NCI-H187 treated with DMSO at 0.1 percent for 48 hours (cell line): ENCODE data around the gene MTCL1.

Experiments used
- DNase-seq: peaks from one replicate; lab custom pipeline; 2025; lab: John Stamatoyannopoulos, UW

Gene MTCL1

DNA sequence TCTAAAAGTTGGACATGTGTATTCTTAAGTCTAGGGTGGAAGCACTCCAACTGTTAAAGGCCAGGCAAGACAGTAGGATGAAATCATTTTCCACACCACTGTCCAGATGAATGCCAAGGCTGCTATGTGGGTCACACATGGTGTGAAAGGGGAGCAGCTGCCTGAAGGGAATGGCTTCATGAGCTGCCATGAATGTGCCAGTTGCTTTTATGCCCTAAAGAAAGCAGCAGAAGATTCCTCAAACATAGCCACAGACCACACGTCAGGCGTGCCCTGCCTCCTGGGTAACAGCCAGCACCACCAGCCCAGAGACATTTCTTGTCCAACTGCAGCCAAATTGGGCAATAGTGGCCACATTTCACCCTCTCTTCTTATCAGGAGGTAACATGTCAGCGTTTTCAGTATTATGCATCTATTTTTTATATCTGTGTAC lies 130.2 kb downstream of the MTCL1 start:
- DNase-seq = no peak

DNA sequence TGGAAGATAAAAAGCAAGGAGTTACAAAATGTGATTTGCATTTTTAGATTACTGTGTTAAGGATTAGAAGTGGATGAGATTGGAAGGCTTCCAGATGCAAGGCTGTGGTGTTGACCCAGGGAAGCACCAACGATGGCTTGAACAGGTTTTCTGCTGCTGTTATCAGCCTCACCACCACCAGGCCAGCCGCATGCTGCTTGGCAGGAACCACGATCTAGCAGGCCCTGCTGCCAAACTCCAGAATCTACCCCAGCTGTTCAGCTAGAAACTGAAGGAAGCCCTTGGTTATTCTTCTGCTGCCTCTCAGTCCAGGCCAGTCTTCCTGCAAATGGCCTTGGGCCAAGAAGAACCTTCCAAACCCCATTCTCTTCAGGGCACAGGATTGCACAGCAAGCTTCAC lies 133.9 kb downstream of the MTCL1 start:
- DNase-seq = no peak

DNA sequence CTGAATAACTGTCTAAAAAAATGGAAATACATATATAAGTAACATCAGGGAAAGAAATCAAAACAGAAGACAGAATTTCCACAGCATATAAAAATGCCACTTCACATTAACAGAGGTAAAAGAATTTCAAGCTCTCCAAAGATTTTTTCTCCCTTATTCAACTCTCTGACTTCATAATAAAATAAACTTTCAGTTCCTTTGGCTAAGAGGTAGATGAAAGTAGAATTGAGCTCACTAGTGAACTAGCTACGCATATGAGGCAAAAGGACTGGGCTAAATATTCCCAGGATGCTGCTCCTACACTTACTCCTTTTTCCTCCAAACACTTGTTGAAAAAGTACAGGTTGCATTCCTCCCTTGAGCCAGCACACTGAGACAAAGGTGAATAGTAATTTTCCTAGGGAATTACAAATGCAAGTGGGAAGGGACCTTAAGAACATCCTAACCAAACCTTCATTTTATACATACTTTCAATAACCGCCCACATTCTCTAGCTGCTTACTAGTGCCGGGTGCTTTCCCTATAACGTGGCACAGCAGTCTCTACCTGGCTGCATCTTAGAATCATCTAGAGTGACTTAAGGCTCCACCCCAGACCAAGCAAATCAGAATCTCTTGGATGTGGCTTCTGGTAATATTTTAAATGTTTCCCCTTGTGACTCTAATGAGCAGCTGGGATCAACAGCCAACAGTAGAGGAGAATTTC lies 136.6 kb downstream of the MTCL1 start:
- DNase-seq = no peak

DNA sequence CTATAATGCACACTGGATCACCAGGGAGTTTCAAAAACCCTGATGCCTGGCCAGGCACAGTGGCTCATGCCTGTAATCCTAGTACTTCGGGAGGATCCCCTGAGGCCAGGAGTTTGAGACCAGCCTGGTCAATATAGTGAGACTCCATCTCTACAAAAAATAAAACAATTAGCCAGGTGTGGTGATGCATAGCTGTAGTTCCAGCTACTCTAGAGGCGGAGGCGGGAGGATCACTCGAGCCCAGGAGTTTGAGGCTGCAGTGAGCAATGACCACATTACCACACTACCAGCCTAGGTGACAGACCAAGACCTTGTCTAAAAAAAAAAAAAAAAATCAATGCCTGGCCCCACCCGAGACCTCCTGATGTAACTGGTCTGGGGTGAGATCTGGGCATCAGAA lies 137.2 kb downstream of the MTCL1 start:
- no peak for DNase-seq

DNA sequence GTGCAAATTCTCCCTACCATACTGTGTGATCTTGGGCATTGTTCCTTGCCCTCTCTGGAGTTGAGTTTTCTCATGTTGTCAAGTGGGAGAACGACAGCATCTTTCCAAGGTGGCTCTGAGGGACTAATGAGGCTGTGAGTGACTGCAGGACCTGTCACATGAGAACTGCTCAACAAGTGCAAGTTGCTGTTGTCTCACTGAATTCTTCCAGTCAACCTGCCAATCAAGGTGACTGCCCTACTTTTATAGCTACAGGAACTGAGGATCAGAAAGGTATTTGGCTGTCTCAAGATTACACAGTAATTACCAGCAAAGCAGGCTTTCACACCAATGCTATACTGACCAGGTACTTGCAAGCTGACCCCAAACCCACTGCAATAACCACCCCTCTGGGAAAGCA lies 137.6 kb downstream of the MTCL1 start:
- no peak for DNase-seq

DNA sequence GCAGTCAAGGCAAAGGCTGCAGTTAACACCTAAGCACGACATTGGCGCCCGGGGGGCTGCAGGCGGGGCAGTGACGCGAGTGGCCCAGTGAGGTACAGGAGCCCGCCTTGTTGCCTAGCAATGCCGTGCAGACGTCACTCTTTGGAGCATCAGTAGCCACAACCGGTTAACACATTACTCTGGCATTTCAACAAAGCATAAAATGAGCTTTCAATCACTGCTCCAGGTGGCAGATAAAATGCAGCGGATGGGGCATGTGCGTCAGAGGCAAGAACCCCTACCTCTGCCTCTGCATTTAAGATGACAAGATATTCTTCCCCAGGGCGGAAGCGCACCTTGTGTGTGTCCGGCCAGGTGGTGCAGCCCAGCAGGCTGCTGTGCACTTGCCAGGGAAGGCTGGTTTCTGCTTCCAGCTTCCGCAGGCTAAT lies 139.4 kb downstream of the MTCL1 start:
- no peak for DNase-seq

DNA sequence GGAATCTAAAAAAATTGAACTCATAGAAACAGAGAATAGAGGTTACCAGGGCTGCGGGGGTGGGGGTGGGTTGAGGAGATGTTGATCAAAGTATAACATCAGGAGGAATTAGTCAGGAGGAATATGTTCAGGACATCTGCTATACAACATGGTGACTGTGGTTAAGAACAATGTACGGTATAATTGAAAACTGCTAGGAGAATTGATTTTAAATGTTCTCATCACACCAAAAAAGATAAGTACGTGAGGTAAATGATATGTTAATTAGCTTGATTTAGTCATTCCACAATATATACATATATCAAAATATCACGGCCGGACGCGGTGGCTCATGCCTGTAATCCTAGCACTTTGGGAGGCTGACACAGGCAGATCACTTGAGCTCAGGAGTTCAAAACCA lies 140.2 kb downstream of the MTCL1 start:
- no peak for DNase-seq

DNA sequence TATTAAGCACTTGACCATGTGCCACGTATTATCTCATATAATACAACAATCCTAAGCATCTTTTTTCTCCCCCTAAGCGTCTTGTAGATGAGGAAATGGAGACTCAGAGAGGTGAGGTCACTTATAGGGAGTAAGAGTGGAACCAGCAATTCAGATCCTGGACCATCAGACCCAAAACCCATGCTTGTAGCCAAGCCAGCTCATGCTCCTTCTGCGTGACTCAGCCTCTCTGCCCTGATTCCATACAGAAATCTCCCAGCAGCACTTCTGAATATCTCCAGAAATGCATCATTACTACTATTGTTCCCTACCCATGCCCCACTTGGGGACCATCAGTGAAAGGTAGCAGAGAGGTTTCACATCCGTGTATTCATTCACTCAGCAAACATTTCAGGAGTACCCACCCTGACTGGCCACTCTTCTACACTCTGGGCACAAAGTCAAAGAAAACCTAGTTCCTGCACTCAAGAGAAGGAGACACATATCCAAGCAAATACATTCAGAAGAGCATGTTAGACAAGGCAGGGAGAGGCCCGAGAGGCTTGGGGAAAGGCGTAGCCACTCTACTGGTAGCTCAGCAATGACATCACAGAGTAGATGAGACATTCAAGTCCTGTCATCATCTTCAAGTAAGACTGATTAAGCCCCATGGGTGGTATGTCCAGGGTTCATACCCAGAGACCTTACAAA lies 141.9 kb downstream of the MTCL1 start:
- no peak for DNase-seq

DNA sequence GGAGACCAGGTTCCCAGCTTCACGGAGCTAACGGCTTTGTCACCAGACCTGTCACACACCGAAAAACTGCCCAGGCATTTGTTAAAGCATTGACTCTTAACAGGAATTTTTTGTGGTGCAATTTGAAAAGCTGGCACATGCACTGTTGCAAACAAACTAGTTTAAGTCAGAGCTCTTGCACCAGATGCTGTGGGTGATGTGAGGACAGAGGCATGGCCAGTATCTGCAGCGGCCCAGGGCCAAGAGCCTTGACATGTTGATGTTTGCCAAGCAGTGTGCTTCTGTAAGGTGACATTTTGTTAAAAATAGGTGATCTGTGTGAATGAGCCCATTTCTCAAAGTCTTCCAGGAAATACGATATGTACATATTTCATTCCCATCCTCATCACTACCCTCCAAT lies 142.5 kb downstream of the MTCL1 start:
- no peak for DNase-seq

DNA sequence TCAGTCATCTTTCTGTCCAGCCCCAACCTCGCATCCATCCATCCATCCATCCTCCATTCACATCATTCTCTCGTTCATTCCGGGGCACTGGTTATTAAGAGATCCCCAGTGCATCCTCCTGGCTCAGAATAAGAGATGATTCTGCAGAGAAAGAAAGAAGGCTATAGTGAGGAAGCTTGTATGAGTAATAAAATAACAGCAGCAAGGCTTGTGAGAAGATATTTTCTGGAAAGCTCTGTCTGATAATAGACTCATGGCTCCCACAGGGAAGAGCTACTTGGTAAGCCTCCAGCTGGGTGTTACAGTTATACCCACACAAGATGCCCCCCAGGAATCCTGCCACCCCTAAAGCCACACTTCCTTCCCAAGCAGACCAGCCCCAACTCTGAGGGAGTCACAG lies 143.2 kb downstream of the MTCL1 start:
- DNase-seq = no peak

DNA sequence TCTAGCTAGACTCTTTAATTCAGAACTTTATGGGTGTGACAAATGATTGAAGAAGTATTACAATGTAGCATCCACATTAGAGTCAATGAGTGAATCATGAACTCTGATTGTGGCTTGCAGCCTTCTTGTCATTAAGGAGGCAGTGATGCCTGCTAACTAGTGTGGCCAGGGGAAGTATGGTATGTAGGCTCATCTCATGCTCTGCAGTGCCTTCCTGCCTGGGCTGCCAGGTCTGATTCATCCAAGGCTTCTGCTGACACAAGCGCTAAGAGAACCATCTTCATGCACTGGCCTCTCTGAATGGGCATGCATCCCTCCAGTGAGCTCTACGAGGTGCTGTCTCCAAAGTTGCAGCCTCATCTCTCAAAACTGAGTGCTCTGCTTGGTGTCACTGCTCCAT lies 144.3 kb downstream of the MTCL1 start:
- DNase-seq = no peak

DNA sequence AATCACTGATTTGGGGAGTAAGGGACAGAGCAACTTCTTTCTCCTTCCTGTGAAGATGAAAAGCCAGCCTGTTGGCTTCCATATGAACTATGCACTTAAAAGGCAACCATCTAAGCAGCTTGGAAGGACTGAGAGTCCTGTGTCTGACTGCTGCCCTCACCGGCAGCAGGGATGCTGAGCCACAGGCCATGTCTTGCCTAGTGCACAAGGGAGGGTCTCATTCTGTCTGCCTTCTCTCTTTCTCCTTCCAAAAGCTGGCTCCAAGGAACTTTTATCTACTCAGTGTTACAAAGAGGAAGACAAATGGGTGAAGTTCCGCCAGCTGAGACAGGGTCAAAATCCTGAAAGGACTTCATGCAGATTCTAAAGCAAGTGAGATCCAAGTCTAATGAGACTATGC lies 146.3 kb downstream of the MTCL1 start:
- DNase-seq = no peak

DNA sequence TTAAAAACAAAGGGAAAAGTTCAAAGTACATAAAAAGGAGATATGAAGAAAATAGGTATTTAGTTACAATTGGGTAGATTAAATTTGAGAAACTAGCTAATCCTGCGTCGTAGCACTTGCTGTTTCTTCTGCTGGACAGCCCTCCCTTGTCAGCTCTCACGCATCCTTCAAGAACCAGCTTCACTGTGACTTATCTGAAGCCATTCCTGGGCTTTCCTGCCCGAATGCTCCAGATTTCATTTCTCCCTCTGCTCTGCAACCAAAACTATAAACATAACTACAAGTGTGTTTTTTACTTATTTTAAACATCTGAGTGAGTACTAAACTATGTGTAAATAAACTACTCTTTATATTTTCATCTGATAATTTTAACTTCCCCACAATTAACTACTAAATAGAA lies 149.2 kb downstream of the MTCL1 start:
- no peak for DNase-seq

DNA sequence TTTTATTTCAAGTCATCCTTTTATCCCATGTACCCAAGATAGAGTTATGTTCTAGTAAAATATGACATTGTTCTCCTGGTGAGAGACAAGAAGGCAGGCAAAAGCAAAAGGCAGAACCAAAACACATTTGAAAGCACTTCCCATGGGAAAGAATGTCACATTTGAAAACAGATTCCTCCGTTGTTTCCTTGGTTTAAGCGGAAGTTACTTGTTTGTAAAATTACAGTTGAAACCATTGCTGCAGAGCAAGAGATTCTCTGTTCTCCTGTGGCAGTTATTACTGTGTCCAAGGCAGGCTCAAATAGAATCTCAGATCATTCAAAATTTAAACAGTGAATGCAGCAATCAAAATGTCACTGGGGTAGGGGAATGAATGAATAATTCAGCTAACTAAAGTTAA lies 149.6 kb downstream of the MTCL1 start:
- no peak for DNase-seq

DNA sequence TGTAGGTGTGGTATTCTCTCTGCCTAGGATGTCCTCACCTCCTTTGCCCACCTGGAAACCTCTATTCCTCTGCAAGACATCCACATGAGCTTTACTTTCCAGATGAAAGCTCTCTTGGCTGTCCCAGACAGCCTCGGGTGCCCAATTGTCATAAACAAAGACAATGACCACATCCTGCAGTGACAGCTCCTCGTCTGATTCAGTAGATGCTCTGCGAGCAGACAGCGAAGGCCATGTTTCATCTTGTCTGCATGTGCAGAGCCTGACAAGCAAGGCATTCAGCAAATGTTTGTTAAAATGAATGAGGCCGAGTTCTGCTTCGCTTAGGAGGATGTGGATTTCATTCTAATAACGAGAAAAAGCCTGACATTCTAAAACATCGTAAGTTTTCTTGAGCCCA lies 150.9 kb downstream of the MTCL1 start:
- no peak for DNase-seq

DNA sequence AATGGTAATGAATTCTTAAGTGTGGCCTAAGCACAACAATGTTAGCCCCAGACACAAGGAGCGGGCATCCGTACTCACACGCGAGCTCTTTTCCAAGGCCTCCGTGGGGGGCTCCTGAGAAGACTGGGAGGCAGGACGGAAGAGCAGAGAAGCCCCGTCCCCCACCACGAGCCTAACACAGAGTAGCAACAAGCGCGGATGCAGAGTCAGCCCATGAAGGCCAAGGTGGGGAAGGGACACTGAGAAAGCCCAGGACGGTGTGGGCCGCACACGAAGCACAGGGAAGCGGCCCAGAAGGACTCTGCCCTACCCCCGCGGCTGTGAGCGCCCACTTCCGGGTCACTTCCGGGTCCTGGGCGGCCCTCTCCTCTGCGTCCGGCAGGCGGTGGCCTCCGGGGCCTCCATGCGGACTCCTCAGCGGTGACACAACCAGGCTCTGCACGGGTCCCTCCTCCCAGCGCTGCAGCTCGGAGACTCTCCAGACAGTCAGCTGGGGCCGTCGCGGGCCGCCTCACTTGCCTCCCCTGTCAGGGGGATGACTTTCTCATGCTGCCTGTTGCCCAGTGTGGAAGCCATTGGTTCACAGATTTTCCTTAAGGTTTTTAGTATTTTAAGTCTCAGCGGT lies 151.5 kb downstream of the MTCL1 start:
- DNase-seq = no peak

DNA sequence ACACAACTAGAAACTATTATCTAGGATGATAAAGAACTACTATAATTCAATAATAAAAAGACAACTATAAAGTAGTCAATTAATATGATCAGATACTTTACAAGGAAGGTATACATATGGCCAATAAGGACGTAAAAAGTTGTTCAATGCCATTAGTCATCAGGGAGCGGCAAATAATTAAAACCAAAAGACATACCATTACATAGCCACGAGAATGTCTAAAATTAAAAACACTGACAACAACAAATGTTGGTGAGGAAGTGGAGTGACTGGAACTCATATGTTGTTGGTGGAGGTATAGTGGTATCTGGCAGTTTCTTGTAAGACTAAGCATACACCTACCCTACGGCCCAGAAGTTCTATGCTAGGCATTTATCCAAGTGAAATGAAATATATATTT lies 152.4 kb downstream of the MTCL1 start:
- no peak for DNase-seq

DNA sequence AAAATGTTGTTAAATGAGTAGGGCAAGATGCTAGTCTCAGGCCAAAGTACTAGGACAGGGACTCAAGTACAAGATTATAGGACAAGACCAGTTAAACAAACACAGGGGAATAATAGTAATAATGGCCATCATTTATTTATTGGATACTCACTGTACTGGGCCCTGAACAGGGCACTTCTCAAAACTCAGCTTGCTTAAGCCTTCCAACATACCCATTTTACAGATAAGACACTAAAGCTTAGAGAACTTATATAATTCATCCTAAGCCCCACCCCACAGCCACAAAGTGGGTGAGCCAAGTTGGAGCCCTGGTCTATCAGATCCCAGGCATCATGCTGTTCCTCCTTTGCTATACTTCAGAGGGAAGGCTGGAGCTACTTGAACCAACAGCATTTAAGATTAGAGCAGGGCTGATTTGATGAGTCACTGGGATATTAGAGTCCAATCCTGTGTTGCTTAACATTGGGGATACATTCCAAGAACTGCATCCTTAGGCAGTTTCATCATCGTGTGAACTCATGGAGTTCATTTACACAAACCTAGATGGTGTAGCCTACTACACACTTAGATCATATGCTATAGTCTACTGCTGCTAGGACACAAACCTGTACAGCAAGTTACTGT lies 153.6 kb downstream of the MTCL1 start:
- DNase-seq = no peak

DNA sequence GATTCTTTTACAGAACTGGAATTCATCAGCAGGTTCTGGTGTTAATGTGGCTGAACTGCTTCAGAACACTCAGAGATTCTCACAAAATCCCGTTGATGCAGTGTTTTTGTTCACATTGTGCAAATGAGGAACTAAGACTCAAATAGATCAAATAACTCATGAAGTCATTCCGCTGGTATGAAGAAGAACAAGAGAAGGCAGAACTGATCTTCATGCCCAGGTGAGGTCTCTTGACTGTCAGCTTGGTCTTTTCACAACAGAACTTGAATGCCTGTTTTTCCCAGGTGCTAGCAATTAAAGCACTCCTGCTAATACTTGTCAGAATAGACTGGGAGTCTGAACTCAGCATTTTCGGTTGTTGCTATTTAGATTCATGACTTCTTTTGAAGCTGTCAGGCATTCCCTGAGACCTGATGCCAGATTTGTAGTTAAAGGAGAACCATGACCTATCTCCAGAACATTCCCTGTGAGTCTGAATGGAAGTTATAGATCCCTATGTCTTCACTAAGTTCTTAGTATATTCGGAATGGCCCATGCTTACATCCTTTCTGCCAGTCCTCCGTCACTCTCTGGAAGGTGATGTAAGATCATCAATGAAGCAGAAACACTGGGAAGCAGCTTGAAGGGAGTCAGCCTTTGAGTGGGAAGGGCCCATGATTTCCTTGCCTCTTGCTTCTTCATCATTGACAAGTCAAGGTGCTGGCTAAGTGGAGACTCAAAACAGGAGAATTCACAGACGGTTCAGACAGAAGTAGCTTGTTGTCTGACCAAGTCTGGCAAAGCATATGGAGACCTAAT lies 155.7 kb downstream of the MTCL1 start:
- DNase-seq = no peak

DNA sequence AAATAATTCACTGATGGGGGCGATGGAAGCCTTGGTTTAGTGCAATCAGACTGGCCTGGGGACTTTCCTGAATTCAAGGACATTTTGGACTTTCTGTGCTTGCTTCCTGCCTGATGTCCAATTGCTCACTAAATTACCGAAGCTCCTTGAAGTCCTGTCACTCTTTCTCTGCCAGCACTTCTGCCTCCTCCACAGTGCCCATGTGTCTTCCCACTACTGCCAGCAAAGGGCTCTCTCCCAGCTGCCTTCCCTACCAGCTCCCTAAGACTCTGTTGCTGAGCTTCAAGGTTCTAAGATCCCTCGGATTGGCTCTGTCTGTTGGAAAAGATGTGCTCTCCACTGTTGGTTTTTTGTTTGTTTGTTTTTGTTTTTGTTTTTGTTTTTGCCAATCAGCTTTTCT lies 158.1 kb downstream of the MTCL1 start:
- no peak for DNase-seq

DNA sequence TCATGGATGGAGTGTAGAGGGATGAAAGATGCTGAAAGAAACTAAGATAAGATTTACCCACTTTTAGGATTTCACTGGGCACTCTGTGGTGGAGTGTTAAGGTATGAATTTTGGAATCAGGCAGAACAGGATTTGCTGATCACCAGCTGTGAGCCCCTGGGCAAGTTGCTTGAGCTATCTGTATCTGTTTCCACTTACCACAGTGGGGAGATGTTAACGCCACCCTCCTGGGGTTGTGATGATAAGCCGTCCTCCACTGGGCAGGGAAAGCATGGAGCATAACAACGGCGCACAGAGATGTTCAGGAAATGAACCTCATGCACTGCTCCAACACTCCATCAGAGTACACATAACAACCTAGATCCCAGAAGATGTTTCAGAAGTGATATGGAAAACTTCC lies 160.6 kb downstream of the MTCL1 start:
- DNase-seq = no peak

DNA sequence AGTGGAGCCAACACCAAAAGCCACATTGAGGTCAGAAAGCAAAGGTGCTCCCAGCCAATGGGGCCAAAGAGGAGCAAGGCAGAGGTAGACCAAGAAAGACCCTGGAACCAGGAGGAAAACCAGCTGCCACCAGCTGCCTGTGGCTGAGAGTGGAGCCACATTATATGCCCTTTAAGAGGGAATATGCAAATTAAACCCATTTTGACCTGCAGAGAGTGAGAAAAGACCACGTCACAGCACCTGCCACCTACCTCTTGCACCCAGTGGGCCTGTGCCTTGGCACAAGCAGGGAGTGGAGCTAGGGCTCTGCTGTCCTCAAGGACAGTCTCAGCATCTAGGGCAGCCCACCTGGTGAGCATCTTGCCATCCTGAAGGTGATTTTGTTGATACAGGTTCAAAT lies 161.3 kb downstream of the MTCL1 start:
- DNase-seq = no peak
